KBM-7 (cell line): ENCODE data around the gene LRRC15.

Experiments
- DNase-seq: peaks from one replicate; pipeline ENCODE4 v3.0.0-alpha.2; 2015
- in situ Hi-C: fragments of 300-500 bp; cut with MboI; formaldehyde crosslinking; loops from 2 replicates; pipeline ENCODE4 v1.14.3; 2020; ENCODE audit warnings: low sequenced_read_pairs, low pct_unique_long_range_greater_than_20kb, mixed read lengths

LRRC15 gene

DNA sequence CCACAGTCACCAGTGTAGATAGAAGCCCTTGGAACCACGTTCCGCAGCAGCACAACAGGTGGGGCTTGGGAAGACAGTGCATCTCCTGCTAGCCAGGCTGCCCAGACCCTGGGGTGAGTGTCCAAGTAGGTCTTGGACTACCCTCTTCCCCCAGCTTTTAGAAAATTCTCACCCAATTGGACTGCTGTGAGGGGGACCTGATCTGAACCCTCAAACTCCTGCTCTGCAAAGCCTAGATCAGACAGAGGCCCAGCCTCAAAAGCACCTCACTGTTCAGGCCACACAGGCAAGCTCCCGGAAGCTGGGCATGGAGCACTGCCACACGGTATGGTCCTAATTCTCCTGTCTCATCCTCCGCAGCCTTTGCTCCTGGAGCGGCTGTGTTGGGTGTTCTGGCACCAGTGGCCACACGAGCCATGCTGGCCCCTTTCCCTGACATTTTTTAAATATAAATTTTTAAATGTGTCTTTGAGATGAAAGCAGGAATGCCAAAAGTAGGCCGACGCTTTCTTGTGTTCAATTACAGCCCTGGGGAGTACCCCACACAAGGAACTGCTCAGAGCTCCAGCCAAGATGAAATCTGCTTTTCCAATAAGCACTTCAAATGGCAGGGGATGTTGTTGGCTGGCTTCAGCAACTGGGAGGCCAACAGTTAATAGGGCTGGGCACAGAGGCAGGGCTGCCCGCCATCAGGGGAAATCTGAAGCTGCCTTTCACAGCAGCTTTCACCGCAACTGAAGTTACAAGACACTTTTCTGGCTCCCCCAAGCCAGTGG lies 59.3 kb downstream of the LRRC15 start:
- in situ Hi-C loops = loop anchor here (10.0 kb wide), 1 partner anchor 525 kb away; no protein-coding TSS in a partner anchor
- no peak for DNase-seq

DNA sequence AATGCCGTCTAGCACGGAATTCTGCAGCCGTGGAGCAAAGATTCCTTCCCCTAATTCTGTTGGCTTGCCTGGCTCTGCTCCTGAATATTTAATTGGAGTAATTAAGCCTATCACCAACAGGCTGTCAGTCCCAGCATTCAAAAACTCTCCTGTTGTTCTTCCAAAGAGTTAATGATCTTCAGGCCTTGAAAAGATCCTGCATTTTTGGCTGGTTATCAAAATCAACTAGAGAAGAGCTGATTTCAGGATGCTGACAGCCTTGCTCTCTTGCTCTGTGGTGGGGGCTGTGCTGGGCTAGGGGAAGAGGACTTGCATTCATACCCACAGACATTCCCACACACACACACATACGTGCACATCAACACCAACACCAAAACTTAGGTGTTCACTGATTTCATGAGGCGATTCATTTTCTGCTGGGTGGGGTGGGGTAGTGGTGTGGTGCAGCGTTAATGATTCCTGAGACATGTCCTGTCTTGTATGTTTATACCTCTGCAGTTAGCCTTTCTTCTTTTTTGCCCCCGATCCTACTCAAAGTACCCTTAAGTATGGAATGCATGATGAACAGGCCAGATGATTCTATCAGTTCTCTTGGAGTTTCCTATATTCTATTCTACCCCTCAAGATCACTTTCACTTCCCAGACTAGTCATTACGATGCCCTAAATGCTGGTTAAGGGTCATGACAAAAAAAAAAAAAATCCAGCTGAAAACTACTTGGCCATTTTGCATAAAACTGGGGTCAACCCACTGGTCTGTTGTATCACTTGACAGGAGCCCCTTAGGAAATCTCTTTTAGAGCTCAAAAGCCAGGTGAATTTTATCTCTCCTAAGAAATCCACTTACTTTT lies 60.7 kb downstream of the LRRC15 start:
- DNase-seq = no peak
- in situ Hi-C loops = no loop called here

DNA sequence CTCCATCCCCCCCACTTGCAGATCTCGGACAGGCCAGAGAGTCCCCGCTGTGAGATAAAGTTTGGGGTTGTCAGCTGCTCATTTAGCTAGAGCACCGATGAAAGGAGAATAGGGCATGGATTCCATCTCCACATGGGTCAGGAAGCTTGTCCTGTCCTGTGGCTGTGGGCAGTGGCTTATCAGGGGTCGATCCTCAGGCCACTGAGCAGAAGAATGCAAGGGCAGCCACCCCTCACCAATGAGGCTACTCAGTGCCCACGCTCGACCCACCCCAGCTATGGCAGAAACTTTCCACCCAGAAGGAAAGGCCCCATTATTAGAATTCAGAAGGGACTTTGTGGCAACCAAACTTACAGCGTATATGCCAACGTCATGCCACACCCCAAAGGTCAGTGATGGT lies 61.7 kb downstream of the LRRC15 start:
- in situ Hi-C loops = no loop called here
- no peak for DNase-seq

DNA sequence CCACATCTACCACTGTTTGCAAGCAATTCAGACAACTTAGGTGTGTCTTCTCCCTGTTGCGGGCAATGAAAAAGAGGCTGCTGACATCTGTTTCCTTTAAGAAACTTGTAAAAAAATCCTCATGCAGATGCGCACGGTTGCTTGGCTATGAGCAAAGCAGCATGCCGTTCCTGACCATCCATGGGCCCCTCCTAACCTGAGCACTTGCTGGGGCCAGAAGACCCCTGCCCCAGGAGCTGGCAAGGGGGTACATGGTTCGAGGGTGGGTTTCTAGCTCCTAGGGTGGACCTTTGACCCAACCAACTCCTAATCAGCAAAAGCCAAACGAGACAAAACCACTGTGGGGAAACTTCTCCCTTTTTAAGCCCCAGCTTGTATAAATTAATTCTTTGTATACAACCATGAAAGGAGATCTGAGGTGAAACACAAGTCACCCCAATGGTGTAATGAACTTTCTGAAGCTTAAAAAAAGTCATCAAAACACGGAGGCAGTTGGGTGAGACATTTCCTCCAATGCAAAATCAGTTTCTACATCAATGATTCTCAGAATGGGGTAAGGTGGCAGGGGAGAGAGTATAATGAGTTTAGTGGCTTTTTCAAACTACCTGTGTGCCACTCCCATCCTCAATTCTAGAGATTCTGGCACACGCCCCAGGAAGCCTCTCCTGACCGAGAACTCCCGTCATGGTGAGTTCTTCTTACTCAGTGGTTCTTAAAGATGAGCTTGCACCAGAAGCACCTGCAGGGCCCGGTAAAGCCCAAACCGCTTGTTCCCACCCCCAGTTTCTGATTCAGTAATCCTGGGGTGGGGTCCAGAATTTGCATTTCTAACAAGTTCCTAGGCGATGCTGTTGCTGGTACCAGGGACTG lies 62.5 kb downstream of the LRRC15 start:
- no peak for DNase-seq
- in situ Hi-C loops = no loop called here

DNA sequence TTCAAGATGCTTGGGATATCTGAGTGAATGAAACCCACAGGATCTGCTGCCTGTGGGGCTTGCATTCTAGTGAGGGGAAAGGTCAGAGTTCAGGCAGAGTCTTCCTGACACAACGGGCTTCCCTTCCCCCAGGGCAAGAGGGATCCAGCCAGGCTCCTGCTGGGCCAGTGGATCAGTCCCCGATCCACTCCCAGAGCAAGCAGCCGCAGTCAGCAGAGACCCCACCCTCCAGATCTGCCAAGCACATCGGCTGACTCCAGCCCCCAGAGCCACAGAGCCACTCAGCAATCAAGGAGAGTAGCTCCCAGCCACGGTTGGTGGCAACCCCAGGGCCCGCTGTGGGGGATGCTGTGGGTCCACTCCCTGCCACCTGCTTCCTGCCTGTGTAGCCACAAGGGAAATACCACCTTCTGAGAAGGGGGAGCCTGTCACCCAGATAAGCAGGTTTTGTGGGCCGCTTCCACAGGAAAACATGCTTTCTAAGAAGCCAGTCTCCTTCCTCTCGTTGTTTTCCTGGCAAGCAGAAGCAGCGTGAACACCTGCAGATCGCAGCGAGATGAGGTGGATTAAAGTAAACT lies 63.3 kb downstream of the LRRC15 start:
- DNase-seq = peak; percentile 99
- in situ Hi-C loops = no loop called here

DNA sequence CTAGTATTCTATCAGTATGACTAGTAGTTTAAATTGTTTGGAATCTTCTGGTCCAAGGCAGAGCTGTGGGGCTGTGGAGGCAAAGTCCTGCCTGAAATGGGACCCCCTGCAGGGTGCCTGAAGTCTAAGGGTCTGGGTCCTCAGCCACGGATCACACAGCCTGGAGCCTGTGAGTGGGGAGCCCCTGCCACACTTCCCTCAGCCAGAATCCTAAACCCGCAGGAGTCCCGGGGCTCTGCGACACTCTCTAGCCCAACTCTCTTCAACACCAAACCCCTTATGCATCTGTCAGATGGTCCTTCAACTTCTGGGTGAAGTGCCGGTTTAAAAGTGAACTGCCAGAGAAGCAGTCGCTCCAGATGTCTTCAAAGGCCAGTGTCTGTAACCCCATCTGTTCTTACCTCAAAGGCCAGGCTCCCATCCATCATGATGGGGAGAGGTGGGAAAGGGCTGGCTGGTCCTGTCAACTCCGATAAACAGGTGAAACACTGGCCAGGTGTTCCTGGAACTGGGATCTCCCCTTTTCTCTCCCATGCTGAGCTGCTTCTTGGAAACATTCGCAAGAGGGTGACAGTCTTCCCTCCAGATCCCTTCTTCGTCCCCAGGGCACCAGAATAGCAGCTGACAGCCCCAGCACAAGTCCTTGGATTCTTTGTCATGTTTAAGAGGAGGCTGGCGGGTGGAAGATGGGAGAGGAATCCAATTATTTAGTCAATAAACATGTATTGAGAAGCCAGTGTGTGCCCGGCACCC lies 64.0 kb downstream of the LRRC15 start:
- DNase-seq = no peak
- in situ Hi-C loops = no loop called here
